ENCODE measurements around the gene FBLN1.
A peak's percentile ranks its signal among the peaks of the same experiment; 100 is the strongest.

FBLN1 gene

DNA sequence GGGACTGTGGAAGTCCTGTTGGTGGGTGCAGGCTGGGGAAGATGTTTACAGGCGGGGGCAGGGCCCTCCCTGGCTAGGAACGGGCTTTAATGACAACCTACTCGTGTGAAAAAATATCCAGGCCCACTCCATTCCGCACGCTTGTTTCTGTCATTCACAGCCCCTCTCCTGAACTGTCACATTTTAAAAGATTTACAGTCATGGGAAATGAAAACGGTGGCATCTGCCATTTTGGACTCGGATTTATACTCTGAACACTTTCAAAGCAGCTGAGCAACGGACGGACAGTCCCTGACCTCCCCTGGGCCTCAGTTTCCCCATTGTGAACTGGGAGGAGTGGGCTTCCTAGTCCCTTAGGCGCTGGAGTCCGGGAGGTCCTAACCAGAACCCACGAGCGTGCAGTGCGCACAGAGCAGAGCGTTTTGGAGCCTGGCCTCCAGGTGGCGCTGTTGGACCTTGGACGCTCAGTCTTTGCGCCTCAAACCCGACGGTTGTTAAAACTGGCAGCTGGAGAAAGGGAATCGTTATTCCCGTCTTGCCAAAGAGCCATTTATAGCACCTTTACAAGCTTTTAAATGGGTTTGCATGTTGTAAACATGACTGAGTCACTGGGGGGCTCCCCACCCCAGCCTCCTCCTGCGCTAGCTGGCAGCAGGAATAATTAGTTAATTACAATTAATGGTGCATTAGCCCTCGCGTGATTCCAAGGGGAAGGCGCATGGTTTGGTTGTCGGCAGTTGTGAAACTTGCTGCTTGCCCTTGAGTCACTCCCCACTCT, 75.3 kb downstream of the FBLN1 start:
- Histone ChIP-seq H2BK12ac (ENCODE audit: low read length in 2 of 2) (no peak overlapping the region), H3K27me3 (ENCODE audit: control insufficient read depth in 1 of 2, insufficient read depth in 1 of 2, low read length in 2 of 2) (no peaks in the 10 kb centered on the region), H3K14ac (ENCODE audit: low read length in 2 of 2) (no peak overlapping the region), H3K36me3 (ENCODE audit: control insufficient read depth in 1 of 2, insufficient read depth in 2 of 2, low read depth in 1 of 2, low read length in 2 of 2) (peaks cover 69 to 78% of the 10 kb centered on the region in 2 experiments), H3K9ac (ENCODE audit: low read length) (no peak overlapping the region), H3K4ac (ENCODE audit: low read depth in 1 of 2, low read length in 2 of 2) (no peak overlapping the region), H2AK5ac (ENCODE audit: low read length, severe bottlenecking) (no peak overlapping the region), H3K9me3 (ENCODE audit: control insufficient read depth, low read length) (no peaks in the 10 kb centered on the region), H3K79me1 (replicated peaks; ENCODE audit: low read length, poor library complexity, severe bottlenecking) (peaks cover 5% of the 10 kb centered on the region), H2BK120ac (ENCODE audit: low read depth, low read length) (no peak overlapping the region), H2AFZ (ENCODE audit: low read depth, low read length) (no peak overlapping the region), H3K18ac (ENCODE audit: low read depth in 1 of 2, low read length in 2 of 2) (no peak overlapping the region), H2BK15ac (ENCODE audit: low read depth, poor library complexity, severe bottlenecking) (no peak overlapping the region), H3K4me1 (ENCODE audit: control insufficient read depth, insufficient read depth, low read depth, low read length) (peaks cover 15% of the 10 kb centered on the region), H3K4me3 (ENCODE audit: insufficient read depth in 1 of 2, low read depth in 1 of 2, low read length in 2 of 2) (no peak overlapping the region), H3K23ac (ENCODE audit: low read length in 2 of 2) (no peak overlapping the region), H4K8ac (ENCODE audit: low read length) (no peak overlapping the region), H4K91ac (ENCODE audit: low read length) (no peak overlapping the region), H3K27ac (ENCODE audit: low read length, poor library complexity, severe bottlenecking) (no peak overlapping the region), H3K4me2 (ENCODE audit: low read length, poor library complexity, severe bottlenecking) (no peak overlapping the region), H2BK5ac (ENCODE audit: low read depth, low read length, poor library complexity, severe bottlenecking) (no peak overlapping the region)
- peak; percentile 78 for DNase-seq
- WGBS: 27% methylated on average over 25 of the region's 27 CpGs

- Histone ChIP-seq H2BK5ac (ENCODE audit: low read depth, low read length, poor library complexity, severe bottlenecking) (no peak overlapping the region), H3K4me2 (ENCODE audit: low read length, poor library complexity, severe bottlenecking) (no peak overlapping the region), H2BK12ac (ENCODE audit: low read length in 2 of 2) (no peak overlapping the region), H3K27ac (ENCODE audit: low read length, poor library complexity, severe bottlenecking) (no peak overlapping the region), H2AK5ac (ENCODE audit: low read length, severe bottlenecking) (no peak overlapping the region), H4K91ac (ENCODE audit: low read length) (no peak overlapping the region), H3K4ac (ENCODE audit: low read depth in 1 of 2, low read length in 2 of 2) (no peak overlapping the region), H3K18ac (ENCODE audit: low read depth in 1 of 2, low read length in 2 of 2) (no peak overlapping the region), H3K9ac (ENCODE audit: low read length) (no peak overlapping the region), H3K27me3 (ENCODE audit: control insufficient read depth in 1 of 2, insufficient read depth in 1 of 2, low read length in 2 of 2) (no peaks in the 10 kb centered on the region), H2BK120ac (ENCODE audit: low read depth, low read length) (no peak overlapping the region), H3K14ac (ENCODE audit: low read length in 2 of 2) (no peak overlapping the region), H2AFZ (ENCODE audit: low read depth, low read length) (no peak overlapping the region), H3K23ac (ENCODE audit: low read length in 2 of 2) (no peak overlapping the region), H3K4me1 (ENCODE audit: control insufficient read depth, insufficient read depth, low read depth, low read length) (peaks cover 15% of the 10 kb centered on the region), H3K9me3 (ENCODE audit: control insufficient read depth, low read length) (no peaks in the 10 kb centered on the region), H3K36me3 (ENCODE audit: control insufficient read depth in 1 of 2, insufficient read depth in 2 of 2, low read depth in 1 of 2, low read length in 2 of 2) (peaks cover 74 to 83% of the 10 kb centered on the region in 2 experiments), H4K8ac (ENCODE audit: low read length) (no peak overlapping the region), H3K79me1 (replicated peaks; ENCODE audit: low read length, poor library complexity, severe bottlenecking) (peaks cover 5% of the 10 kb centered on the region), H3K4me3 (ENCODE audit: insufficient read depth in 1 of 2, low read depth in 1 of 2, low read length in 2 of 2) (no peak overlapping the region), H2BK15ac (ENCODE audit: low read depth, poor library complexity, severe bottlenecking) (no peak overlapping the region)
- WGBS: 93% methylated on average over 6 of the region's 7 CpGs
- no peak for DNase-seq
These were observed 76.0 kb downstream of the FBLN1 start for GRCh38 chr22:45578524-45579147.

- Histone ChIP-seq H3K9ac (ENCODE audit: low read length) (no peak overlapping the region), H2AK5ac (ENCODE audit: low read length, severe bottlenecking) (peak overlapping the region; percentile 16), H3K4me3 (ENCODE audit: insufficient read depth in 1 of 2, low read depth in 1 of 2, low read length in 2 of 2) (no peak overlapping the region), H3K4me2 (ENCODE audit: low read length, poor library complexity, severe bottlenecking) (no peak overlapping the region), H3K4me1 (ENCODE audit: control insufficient read depth, insufficient read depth, low read depth, low read length) (peaks cover 14% of the 10 kb centered on the region), H2AFZ (ENCODE audit: low read depth, low read length) (no peak overlapping the region), H3K18ac (ENCODE audit: low read depth in 1 of 2, low read length in 2 of 2) (no peak overlapping the region), H4K8ac (ENCODE audit: low read length) (no peak overlapping the region), H2BK5ac (ENCODE audit: low read depth, low read length, poor library complexity, severe bottlenecking) (no peak overlapping the region), H3K14ac (ENCODE audit: low read length in 2 of 2) (peak overlapping the region in 1 of 2 experiments; percentile 37), H3K27me3 (ENCODE audit: control insufficient read depth in 1 of 2, insufficient read depth in 1 of 2, low read length in 2 of 2) (no peaks in the 10 kb centered on the region), H3K79me1 (replicated peaks; ENCODE audit: low read length, poor library complexity, severe bottlenecking) (peaks cover 5% of the 10 kb centered on the region), H3K23ac (ENCODE audit: low read length in 2 of 2) (no peak overlapping the region), H2BK15ac (ENCODE audit: low read depth, poor library complexity, severe bottlenecking) (no peak overlapping the region), H4K91ac (ENCODE audit: low read length) (no peak overlapping the region), H2BK12ac (ENCODE audit: low read length in 2 of 2) (no peak overlapping the region), H3K27ac (ENCODE audit: low read length, poor library complexity, severe bottlenecking) (no peak overlapping the region), H3K36me3 (ENCODE audit: control insufficient read depth in 1 of 2, insufficient read depth in 2 of 2, low read depth in 1 of 2, low read length in 2 of 2) (peaks cover 74 to 80% of the 10 kb centered on the region in 2 experiments), H3K9me3 (ENCODE audit: control insufficient read depth, low read length) (no peaks in the 10 kb centered on the region), H3K4ac (ENCODE audit: low read depth in 1 of 2, low read length in 2 of 2) (no peak overlapping the region), H2BK120ac (ENCODE audit: low read depth, low read length) (no peak overlapping the region)
- WGBS: 96% methylated on average over 13 of the region's 13 CpGs
- DNase-seq: no peak
These were observed 76.6 kb downstream of the FBLN1 start for GRCh38 chr22:45579306-45579705.

GRCh38 chr22:45579806-45580725, 77.4 kb downstream of the FBLN1 start:
- Histone ChIP-seq H3K18ac (ENCODE audit: low read depth in 1 of 2, low read length in 2 of 2) (no peak overlapping the region), H3K4me1 (ENCODE audit: control insufficient read depth, insufficient read depth, low read depth, low read length) (peaks cover 12% of the 10 kb centered on the region), H2BK5ac (ENCODE audit: low read depth, low read length, poor library complexity, severe bottlenecking) (no peak overlapping the region), H2BK120ac (ENCODE audit: low read depth, low read length) (no peak overlapping the region), H3K27me3 (ENCODE audit: control insufficient read depth in 1 of 2, insufficient read depth in 1 of 2, low read length in 2 of 2) (no peaks in the 10 kb centered on the region), H4K8ac (ENCODE audit: low read length) (no peak overlapping the region), H3K9me3 (ENCODE audit: control insufficient read depth, low read length) (no peaks in the 10 kb centered on the region), H2AK5ac (ENCODE audit: low read length, severe bottlenecking) (peak overlapping the region; percentile 16), H2BK12ac (ENCODE audit: low read length in 2 of 2) (no peak overlapping the region), H3K14ac (ENCODE audit: low read length in 2 of 2) (no peak overlapping the region), H3K36me3 (ENCODE audit: control insufficient read depth in 1 of 2, insufficient read depth in 2 of 2, low read depth in 1 of 2, low read length in 2 of 2) (peaks cover 71 to 80% of the 10 kb centered on the region in 2 experiments), H2BK15ac (ENCODE audit: low read depth, poor library complexity, severe bottlenecking) (no peak overlapping the region), H3K23ac (ENCODE audit: low read length in 2 of 2) (no peak overlapping the region), H3K9ac (ENCODE audit: low read length) (no peak overlapping the region), H3K4ac (ENCODE audit: low read depth in 1 of 2, low read length in 2 of 2) (no peak overlapping the region), H3K4me3 (ENCODE audit: insufficient read depth in 1 of 2, low read depth in 1 of 2, low read length in 2 of 2) (no peak overlapping the region), H3K4me2 (ENCODE audit: low read length, poor library complexity, severe bottlenecking) (no peak overlapping the region), H3K27ac (ENCODE audit: low read length, poor library complexity, severe bottlenecking) (no peak overlapping the region), H4K91ac (ENCODE audit: low read length) (no peak overlapping the region), H2AFZ (ENCODE audit: low read depth, low read length) (no peak overlapping the region), H3K79me1 (replicated peaks; ENCODE audit: low read length, poor library complexity, severe bottlenecking) (peaks cover 5% of the 10 kb centered on the region)
- 96% methylated on average over 29 of the region's 29 CpGs for WGBS
- DNase-seq: no peak

All from mesenchymal stem cell (in vitro differentiated cells and primary cell).